Neural cell (in vitro differentiated cells): ENCODE measurements around the gene HAND2. TPM values are rescaled to one million over a fixed set of nuclear protein-coding genes. Genes with fewer than 3 reads are reported as not detected.

Source experiments
- H2AFZ ChIP-seq: fragments of 200-600, 300-800 bp; sonication (generic), shearing (Covaris generic); 2 replicates; pipeline ENCODE4 v1.6.0; 2014; ENCODE audit warnings: low read depth, mild to moderate bottlenecking, antibody characterized with exemption, low read length, moderate library complexity
- H3F3A ChIP-seq: fragments of 200-600 bp; shearing (Covaris generic); 2 replicates; pipeline ENCODE4 v1.6.1; 2016; ENCODE audit warnings: mild to moderate bottlenecking, moderate library complexity, mixed read lengths, antibody characterized with exemption, low read length; ENCODE audit not compliant: insufficient read depth, poor library complexity, severe bottlenecking
- H3K27ac ChIP-seq: fragments of 200-600, 300-800 bp; sonication (generic), shearing (Covaris generic); 2 replicates; pipeline ENCODE4 v1.5.1; 2014; ENCODE audit warnings: mild to moderate bottlenecking, low read length, moderate library complexity
- H3K27me3 ChIP-seq: fragments of 300-800, 200-600 bp; sonication (generic), shearing (Covaris generic); 2 replicates; pipeline ENCODE4 v1.6.0; 2014; ENCODE audit warnings: mild to moderate bottlenecking, low read depth, low read length, moderate library complexity; ENCODE audit not compliant: insufficient read depth
- H3K36me3 ChIP-seq: fragments of 300-800, 200-600 bp; sonication (generic), shearing (Covaris generic); 2 replicates; pipeline ENCODE4 v1.5.1; 2014; ENCODE audit warnings: mild to moderate bottlenecking, antibody characterized with exemption, low read length, moderate library complexity; ENCODE audit not compliant: insufficient read depth
- H3K4me2 ChIP-seq: fragments of 300-800, 200-600 bp; sonication (generic), shearing (Covaris generic); 2 replicates; pipeline ENCODE4 v1.6.0; 2014; ENCODE audit warnings: mild to moderate bottlenecking, low read length
- H3K4me3 ChIP-seq: fragments of 300-800, 200-600 bp; sonication (generic), shearing (Covaris generic); 2 replicates; pipeline ENCODE4 v1.5.1; 2014; ENCODE audit warnings: mild to moderate bottlenecking, low read length, moderate library complexity
- H3K79me2 ChIP-seq: fragments of 200-600 bp; shearing (Covaris generic); replicated peaks from 2 replicates; pipeline ENCODE4 v1.6.0; 2014; ENCODE audit warnings: mild to moderate bottlenecking, low read length, moderate library complexity; ENCODE audit not compliant: insufficient read depth
- H3K9ac ChIP-seq: fragments of 300-800, 200-600 bp; sonication (generic), shearing (Covaris generic); 2 replicates; pipeline ENCODE4 v1.6.1; 2016; ENCODE audit warnings: mild to moderate bottlenecking, low read length, mixed read lengths
- H3K9me2 ChIP-seq: fragments of 200-600 bp; shearing (Covaris generic); 2 replicates; pipeline ENCODE4 v1.6.1; 2016; ENCODE audit warnings: mild to moderate bottlenecking, low read length, mixed read lengths; ENCODE audit not compliant: insufficient read depth
- H3K9me3 ChIP-seq: fragments of 200-600, 300-800 bp; sonication (generic), shearing (Covaris generic); 2 replicates; pipeline ENCODE4 v1.6.1; 2016; ENCODE audit warnings: mild to moderate bottlenecking, mixed run types, low read length, moderate library complexity, mixed read lengths
- H4K20me1 ChIP-seq: fragments of 200-600 bp; shearing (Covaris generic); 2 replicates; pipeline ENCODE4 v1.6.1; 2016; ENCODE audit warnings: mild to moderate bottlenecking, mixed run types; ENCODE audit not compliant: insufficient read depth
- CTCF ChIP-seq: fragments of 450-650 bp; IDR thresholded peaks from 2 replicates; pipeline ENCODE4 v1.5.1; 2014; ENCODE audit warnings: antibody characterized with exemption, mild to moderate bottlenecking, moderate library complexity; ENCODE audit not compliant: poor library complexity, severe bottlenecking
- EP300 ChIP-seq: fragments of 450-650 bp; conservative IDR thresholded peaks from 2 replicates; pipeline ENCODE4 v1.6.1; 2014; ENCODE audit warnings: antibody characterized with exemption, mild to moderate bottlenecking, moderate library complexity; ENCODE audit not compliant: poor library complexity, severe bottlenecking
- EZH2 ChIP-seq: fragments of 200-600, 300-800 bp; shearing (Covaris generic), sonication (generic); IDR thresholded peaks from 2 replicates; pipeline ENCODE4 v1.6.1; 2014; ENCODE audit warnings: antibody characterized with exemption, low read length, borderline replicate concordance, mild to moderate bottlenecking; ENCODE audit not compliant: insufficient read depth, poor library complexity, severe bottlenecking
- MXI1 ChIP-seq: fragments of 450-650 bp; conservative IDR thresholded peaks from 2 replicates; pipeline ENCODE4 v1.6.1; 2014; ENCODE audit warnings: antibody characterized with exemption, mild to moderate bottlenecking; ENCODE audit not compliant: poor library complexity, severe bottlenecking
- POLR2AphosphoS5 ChIP-seq: IDR thresholded peaks from 2 replicates; pipeline ENCODE4 v1.6.1; 2012
- RAD21 ChIP-seq: fragments of 450-650 bp; conservative IDR thresholded peaks from 2 replicates; pipeline ENCODE4 v1.6.1; 2014; ENCODE audit warnings: antibody characterized with exemption, mild to moderate bottlenecking, moderate library complexity
- REST ChIP-seq: IDR thresholded peaks from 2 replicates; pipeline ENCODE4 v1.6.1; 2012; ENCODE audit warnings: borderline replicate concordance
- SMC3 ChIP-seq: fragments of 450-650 bp; conservative IDR thresholded peaks from 2 replicates; pipeline ENCODE4 v1.6.1; 2014; ENCODE audit warnings: antibody characterized with exemption, mild to moderate bottlenecking, moderate library complexity; ENCODE audit not compliant: poor library complexity
- TAF1 ChIP-seq: IDR thresholded peaks from 2 replicates; pipeline ENCODE4 v1.6.1; 2012; ENCODE audit warnings: low read depth
- polyA plus RNA-seq: library from polyadenylated mRNA; depleted of rRNA; stranded (reverse); fragments of >200 nt; gene quantifications from 2 replicates; pipeline ENCODE4 v1.2.3, GENCODE V29; 2014

HAND2 gene
- polyA plus RNA-seq, 1 donor from 2014 or later, result not detected

GRCh38 chr4:173518425-173519102 is 11.5 kb downstream of the HAND2 start:
- TF ChIP-seq SMC3 (no peak), EZH2 (peak; percentile 95), MXI1 (no peak)
- no peak overlapping the region for H2AFZ ChIP-seq
- no peak overlapping the region for H3K9ac ChIP-seq
- H4K20me1 ChIP-seq, result no peaks in the 10 kb centered on the region
- H3K27me3 ChIP-seq, result peaks cover 100% of the 10 kb centered on the region
- H3K9me3 ChIP-seq, result no peaks in the 10 kb centered on the region
- no peaks in the 10 kb centered on the region for H3K36me3 ChIP-seq
- no peaks in the 10 kb centered on the region for H3K79me2 ChIP-seq
- H3K4me2 ChIP-seq, result no peak overlapping the region
- H3K27ac ChIP-seq, result no peak overlapping the region
- H3F3A ChIP-seq, result no peaks in the 10 kb centered on the region
- no peaks in the 10 kb centered on the region for H3K9me2 ChIP-seq
- no peak overlapping the region for H3K4me3 ChIP-seq

- H3K36me3 ChIP-seq, result no peaks in the 10 kb centered on the region
- H3K79me2 ChIP-seq, result no peaks in the 10 kb centered on the region
- no peak overlapping the region for H2AFZ ChIP-seq
- no peaks in the 10 kb centered on the region for H3F3A ChIP-seq
- no peak overlapping the region for H3K9ac ChIP-seq
- H3K4me2 ChIP-seq, result no peak overlapping the region
- peaks cover 100% of the 10 kb centered on the region for H3K27me3 ChIP-seq
- H3K9me2 ChIP-seq, result no peaks in the 10 kb centered on the region
- TF ChIP-seq EP300 (no peak), POLR2AphosphoS5 (no peak), SMC3 (no peak), CTCF (no peak), REST (no peak), TAF1 (no peak), MXI1 (no peak), EZH2 (no peak), RAD21 (no peak)
- H3K4me3 ChIP-seq, result no peak overlapping the region
- H3K27ac ChIP-seq, result no peak overlapping the region
- no peaks in the 10 kb centered on the region for H4K20me1 ChIP-seq
- H3K9me3 ChIP-seq, result no peaks in the 10 kb centered on the region
Measured at GRCh38 chr4:173517781-173518424, 12.1 kb downstream of the HAND2 start.
